HEK293 (cell line): ENCODE measurements around the gene NKG7.

ENCODE experiments used
- CTCF ChIP-seq: fragments of 450-650 bp; formaldehyde crosslinking; IDR thresholded peaks from 2 replicates; pipeline ENCODE4 v1.5.1; 2016; ENCODE audit warnings: missing biosample characterization, missing genetic modification characterization
- ZNF777 ChIP-seq: fragments of 450-650 bp; formaldehyde crosslinking; IDR thresholded peaks from 2 replicates; pipeline ENCODE4 v1.5.1; 2017; ENCODE audit warnings: missing biosample characterization, missing genetic modification characterization, borderline replicate concordance

DNA sequence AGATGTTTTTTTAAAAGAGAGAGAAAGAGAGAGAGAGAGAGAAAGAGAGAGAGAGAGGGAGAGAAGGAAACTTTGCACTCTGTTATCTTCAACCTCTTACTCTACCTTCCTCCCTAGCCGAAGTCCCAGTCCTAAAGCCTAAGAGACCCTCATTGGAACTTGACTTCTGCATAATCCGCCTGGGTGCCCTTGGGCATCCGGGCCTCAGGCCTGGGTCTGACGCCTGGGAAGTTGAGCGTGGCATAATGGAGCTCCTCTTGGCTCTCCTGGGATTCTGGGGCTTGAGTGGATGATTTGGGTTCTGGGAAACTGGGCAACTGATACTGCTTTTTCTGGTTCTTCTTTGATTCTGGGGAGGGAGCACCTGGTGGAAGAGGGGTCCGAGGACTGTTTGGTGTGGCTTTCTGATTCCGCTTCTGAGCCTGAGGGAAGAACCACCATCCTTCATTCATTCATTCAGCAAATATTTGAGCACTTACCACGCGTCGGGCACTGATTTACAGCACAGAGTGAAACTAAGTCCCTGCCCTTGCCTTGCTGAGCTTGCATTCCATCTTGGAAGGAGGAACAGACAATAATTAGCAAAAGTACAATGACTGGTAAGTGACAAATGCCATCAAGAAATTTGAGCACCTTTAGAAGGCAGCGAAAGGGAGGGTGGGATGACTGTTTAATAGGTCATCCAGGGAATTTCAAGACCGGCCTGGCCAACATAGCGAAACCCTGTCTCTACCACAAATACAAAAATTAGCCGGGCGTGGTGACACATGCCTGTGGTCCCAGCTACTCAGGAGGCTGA is 38.7 kb upstream of the NKG7 start:
- no peak for TF ChIP-seq CTCF (tag by site-specific recombination)
- TF ChIP-seq ZNF777 (tag by site-specific recombination), result no peak
